DMS114 treated with DMSO at 0.1 percent for 48 hours (cell line): ENCODE measurements around the gene C14orf119.

Source experiments
- DNase-seq: peaks from one replicate; lab custom pipeline; 2025; ENCODE audit not compliant: unreplicated experiment; lab: John Stamatoyannopoulos, UW

Gene C14orf119

GRCh38 chr14:23147676-23148075, 52.4 kb downstream of the C14orf119 start:
- DNase-seq: no peak

- no peak for DNase-seq
These were observed 53.4 kb downstream of the C14orf119 start for GRCh38 chr14:23148591-23149249.

GRCh38 chr14:23149745-23150144, 54.4 kb downstream of the C14orf119 start:
- no peak for DNase-seq
